ENCODE data around the gene EPHB2.

EPHB2 gene

GRCh38 chr1:22804406-22804805, 93.8 kb downstream of the EPHB2 start:
- DNase-seq (ENCODE audit: low spot score), result no peak

- no peak for DNase-seq (ENCODE audit: low spot score)
Observed at GRCh38 chr1:22804969-22805671, 94.5 kb downstream of the EPHB2 start.

GRCh38 chr1:22805672-22806038, 95.0 kb downstream of the EPHB2 start:
- no peak for DNase-seq (ENCODE audit: low spot score)

- DNase-seq (ENCODE audit: low spot score), result no peak
Observed at GRCh38 chr1:22806584-22806983, 95.9 kb downstream of the EPHB2 start.

GRCh38 chr1:22807340-22807739, 96.7 kb downstream of the EPHB2 start:
- no peak for DNase-seq (ENCODE audit: low spot score)

- no peak for DNase-seq (ENCODE audit: low spot score)
Observed at GRCh38 chr1:22808186-22808675, 97.6 kb downstream of the EPHB2 start.

- no peak for DNase-seq (ENCODE audit: low spot score)
Observed at GRCh38 chr1:22808676-22809483, 98.2 kb downstream of the EPHB2 start.

- DNase-seq (ENCODE audit: low spot score), result no peak
Observed at GRCh38 chr1:22809783-22810182, 99.1 kb downstream of the EPHB2 start.

- no peak for DNase-seq (ENCODE audit: low spot score)
Observed at GRCh38 chr1:22810378-22810777, 99.7 kb downstream of the EPHB2 start.

- no peak for DNase-seq (ENCODE audit: low spot score)
Observed at GRCh38 chr1:22812092-22812880, 101.6 kb downstream of the EPHB2 start.

- no peak for DNase-seq (ENCODE audit: low spot score)
Observed at GRCh38 chr1:22812993-22813790, 102.6 kb downstream of the EPHB2 start.

- no peak for DNase-seq (ENCODE audit: low spot score)
Observed at GRCh38 chr1:22814176-22815042, 103.8 kb downstream of the EPHB2 start.

GRCh38 chr1:22815043-22815365, 104.4 kb downstream of the EPHB2 start:
- DNase-seq (ENCODE audit: low spot score), result no peak

- no peak for DNase-seq (ENCODE audit: low spot score)
Observed at GRCh38 chr1:22815421-22816066, 104.9 kb downstream of the EPHB2 start.

- DNase-seq (ENCODE audit: low spot score), result no peak
Observed at GRCh38 chr1:22816067-22816775, 105.6 kb downstream of the EPHB2 start.

- no peak for DNase-seq (ENCODE audit: low spot score)
Observed at GRCh38 chr1:22816803-22817202, 106.2 kb downstream of the EPHB2 start.

- no peak for DNase-seq (ENCODE audit: low spot score)
Observed at GRCh38 chr1:22817462-22817861, 106.8 kb downstream of the EPHB2 start.

GRCh38 chr1:22818061-22818770, 107.6 kb downstream of the EPHB2 start:
- DNase-seq (ENCODE audit: low spot score), result no peak

GRCh38 chr1:22819361-22819760, 108.7 kb downstream of the EPHB2 start:
- DNase-seq (ENCODE audit: low spot score), result no peak

Data from CD4-positive, alpha-beta T cell treated with Interleukin-6 at 100 ng/mL for 8 hours (primary cell).